ENCODE results near the gene EPRS1.

GRCh38 chr1:220031287-220031686 is 15.0 kb downstream of the EPRS1 start:
- no peak for TF ChIP-seq POLR2A (IDR thresholded peaks at IDR 0.05)
- no peak for TF ChIP-seq CTCF (IDR thresholded peaks at IDR 0.05)
